IMR-90 (cell line): ENCODE data around the gene NQO2. TPM values are rescaled to one million over a fixed set of nuclear protein-coding genes. Genes with fewer than 3 reads are reported as not detected.

Experiments
- ATAC-seq: fragments of 200-7000 bp; cut with Tn5 transposase; 2 replicates; pipeline ENCODE4 v1.9.1; 2020; ENCODE audit warnings: low read depth, mild to moderate bottlenecking, moderate library complexity
- BruUV-seq: library from RNA; stranded (reverse); fragments of 400-500 nt; replicated peaks from 2 replicates; lab custom pipeline; 2021; lab: Mats Ljungman, UMichigan
- CTCF ChIA-PET: fragments of 300-600 bp; formaldehyde crosslinking; extraction: SDS; loops from one replicate; lab custom pipeline; 2021; ENCODE audit warnings: antibody characterized with exemption; lab: Yijun Ruan, JAX
- POLR2A ChIA-PET: fragments of 300-600 bp; sonication (Branson Sonifier 250); formaldehyde crosslinking; loops from one replicate; lab custom pipeline; 2022; ENCODE audit warnings: antibody characterized with exemption; ENCODE audit not compliant: unreplicated experiment; lab: Charles Lee
- DNase-seq: peaks from one replicate; pipeline ENCODE4 v3.0.0; 2013
- H2AFZ ChIP-seq: replicated peaks from 2 replicates; pipeline ENCODE3; 2013; ENCODE audit warnings: low read length, mild to moderate bottlenecking; ENCODE audit not compliant: poor library complexity
- H2AK5ac ChIP-seq: 2 replicates; pipeline ENCODE4 v1.6.1; 2013; ENCODE audit warnings: low read depth, low read length, inconsistent platforms
- H2AK9ac ChIP-seq: replicated peaks from 2 replicates; pipeline ENCODE3; 2013; ENCODE audit warnings: mild to moderate bottlenecking, low read depth, low read length, moderate library complexity; ENCODE audit not compliant: poor library complexity
- H2BK120ac ChIP-seq: 2 replicates; pipeline ENCODE4 v1.6.1; 2013; ENCODE audit warnings: low read depth, low read length, inconsistent platforms
- H2BK15ac ChIP-seq: 3 replicates; pipeline ENCODE4 v1.6.1; 2013; ENCODE audit warnings: low read depth, low read length, inconsistent platforms
- H2BK20ac ChIP-seq: 2 replicates; pipeline ENCODE4 v1.6.1; 2013; ENCODE audit warnings: low read depth, mild to moderate bottlenecking, inconsistent platforms, low read length, moderate library complexity
- H2BK5ac ChIP-seq: 2 replicates; pipeline ENCODE4 v1.6.1; 2013; ENCODE audit warnings: mild to moderate bottlenecking, low read depth, low read length, inconsistent platforms; ENCODE audit not compliant: poor library complexity, severe bottlenecking
- H3K14ac ChIP-seq: replicated peaks from 2 replicates; pipeline ENCODE4 v1.6.1; 2013; ENCODE audit warnings: low read depth, low read length, inconsistent platforms
- H3K18ac ChIP-seq: 2 replicates; pipeline ENCODE4 v1.6.1; 2013; ENCODE audit warnings: low read depth, low read length, control low read depth
- H3K23ac ChIP-seq: 2 replicates; pipeline ENCODE4 v1.6.1; 2013; ENCODE audit warnings: low read depth, low read length, inconsistent platforms
- H3K27ac ChIP-seq: 2 replicates; pipeline ENCODE4 v1.5.1; 2013; ENCODE audit warnings: mild to moderate bottlenecking, control low read depth, low read length; ENCODE audit not compliant: insufficient read depth
- H3K27me3 ChIP-seq: 2 replicates; pipeline ENCODE4 v1.6.1; 2013; ENCODE audit warnings: low read length; ENCODE audit not compliant: control insufficient read depth, insufficient read depth
- H3K36me3 ChIP-seq: 2 replicates; pipeline ENCODE4 v1.6.1; 2013; ENCODE audit warnings: low read length, mixed read lengths; ENCODE audit not compliant: control insufficient read depth, insufficient read depth
- H3K4ac ChIP-seq: 2 replicates; pipeline ENCODE4 v1.6.1; 2013; ENCODE audit warnings: low read depth, low read length, inconsistent platforms
- H3K4me1 ChIP-seq: 2 replicates; pipeline ENCODE4 v1.6.1; 2013; ENCODE audit warnings: low read length, mixed read lengths; ENCODE audit not compliant: control insufficient read depth, insufficient read depth
- H3K4me2 ChIP-seq: 2 replicates; pipeline ENCODE4 v1.6.1; 2013; ENCODE audit warnings: low read depth, mild to moderate bottlenecking, control low read depth, low read length, moderate library complexity
- H3K4me3 ChIP-seq: 2 replicates; pipeline ENCODE4 v1.5.1; 2013; ENCODE audit warnings: low read depth, mild to moderate bottlenecking, control low read depth, low read length, moderate library complexity; ENCODE audit not compliant: insufficient read depth
- H3K56ac ChIP-seq: 2 replicates; pipeline ENCODE4 v1.6.1; 2013; ENCODE audit warnings: low read length, inconsistent platforms; ENCODE audit not compliant: insufficient read depth; ENCODE audit errors: extremely low read depth
- H3K79me1 ChIP-seq, 2 experiments: 2 replicates each; pipeline ENCODE4 v1.6.1; 2013; ENCODE audit warnings: low read length in 2 of 2, inconsistent platforms in 1 of 2, low read depth in 1 of 2
- H3K9ac ChIP-seq: 2 replicates; pipeline ENCODE4 v1.6.1; 2013; ENCODE audit warnings: low read depth, low read length, control low read depth
- H3K9me1 ChIP-seq: 2 replicates; pipeline ENCODE4 v1.6.1; 2013; ENCODE audit warnings: low read length, inconsistent platforms; ENCODE audit not compliant: insufficient read depth
- H3K9me3 ChIP-seq: 2 replicates; pipeline ENCODE4 v1.6.1; 2013; ENCODE audit warnings: low read length; ENCODE audit not compliant: control insufficient read depth, insufficient read depth
- H4K20me1 ChIP-seq: 2 replicates; pipeline ENCODE4 v1.6.1; 2013; ENCODE audit warnings: low read length, inconsistent platforms; ENCODE audit not compliant: insufficient read depth
- H4K5ac ChIP-seq: 2 replicates; pipeline ENCODE4 v1.6.1; 2013; ENCODE audit warnings: mild to moderate bottlenecking, low read depth, low read length, control low read depth
- H4K8ac ChIP-seq, 2 experiments: 2 replicates each; pipeline ENCODE4 v1.6.1; 2013; ENCODE audit warnings: low read depth in 2 of 2, low read length in 2 of 2, control low read depth in 1 of 2, inconsistent platforms in 1 of 2
- H4K91ac ChIP-seq: 2 replicates; pipeline ENCODE4 v1.6.1; 2013; ENCODE audit warnings: low read depth, low read length, inconsistent platforms; ENCODE audit not compliant: insufficient read depth
- RAD21 ChIP-seq: IDR thresholded peaks from 2 replicates; pipeline ENCODE4 v1.6.1; 2012; ENCODE audit warnings: low read length, improper control_type of control experiment
- RCOR1 ChIP-seq: IDR thresholded peaks from 2 replicates; pipeline ENCODE4 v1.6.1; 2012; ENCODE audit warnings: mild to moderate bottlenecking, low read length, improper control_type of control experiment; ENCODE audit not compliant: insufficient replicate concordance
- WGBS, 2 experiments: methylation state at CpG; one replicate each; pipeline versions ENCODE4 v1.1.5 to v1.1.7; 2013; ENCODE audit warnings: missing lambda C conversion rate in 2 of 2; ENCODE audit not compliant: insufficient read length in 1 of 2; ENCODE audit errors: extremely low coverage in 2 of 2; 5-methylcytosine and 5-hydroxymethylcytosine counted together
- dilution Hi-C: fragments of 300-500 bp; cut with HindIII; formaldehyde crosslinking; loops from one replicate; pipeline ENCODE4 v1.14.3; 2018; ENCODE audit warnings: low sequenced_read_pairs; ENCODE audit not compliant: unreplicated experiment
- in situ Hi-C: fragments of 300-500 bp; cut with MboI; formaldehyde crosslinking; loops from 3 replicates; pipeline ENCODE4 v1.14.3; 2019; ENCODE audit warnings: low sequenced_read_pairs, inconsistent platforms, mixed read lengths
- intact Hi-C: fragments of 100-400 bp; cut with micrococcal nuclease; formaldehyde crosslinking; loops from 2 replicates; pipeline ENCODE4 v1.10.0; 2022
- polyA plus RNA-seq, 3 experiments: library from polyadenylated mRNA; depleted of rRNA; stranded (reverse); fragments of >200 nt; gene quantifications; 2 replicates each; pipeline ENCODE4 v1.2.3, GENCODE V29; 2012; ENCODE audit warnings: low replicate concordance in 1 of 3
- total RNA-seq: library from RNA; depleted of rRNA; stranded (reverse); fragments of >200 nt; gene quantifications from 2 replicates; pipeline ENCODE4 v1.2.3, GENCODE V29; 2012

NQO2 gene
- total and polyA plus RNA-seq, 2 of the 4 experiments (the other 2 are of a cell fraction): 42.5 to 72.1 TPM

DNA sequence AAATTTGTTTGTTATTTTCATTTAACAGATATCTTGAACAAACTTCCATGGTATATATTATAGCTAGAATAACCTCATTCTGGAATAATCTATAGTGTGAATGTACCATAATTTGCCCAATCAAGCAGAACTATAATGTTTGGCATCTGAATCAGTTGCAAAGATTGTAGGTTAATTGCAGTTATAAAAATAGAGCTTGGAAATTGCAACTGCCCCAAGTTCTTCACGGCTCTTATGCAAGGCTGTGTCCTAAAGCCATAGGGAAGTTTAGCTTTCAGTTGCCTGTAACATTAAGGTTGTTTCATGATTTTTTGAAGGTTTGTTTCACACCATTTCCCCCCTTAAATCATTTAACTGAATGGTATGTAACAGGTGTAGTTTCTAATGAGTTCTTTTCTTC is 19.4 kb downstream of the NQO2 start:
- CTCF ChIA-PET: interaction anchor here (1.2 to 1.9 kb wide), 2 partner anchors 9 to 17 kb away, joined by 4 to 9 read pairs; no protein-coding TSS in a partner anchor
- in situ Hi-C loops: no loop called here

More for the DNA sequence above, 19.4 kb downstream of the NQO2 start:
- BruUV-seq: no TSS peak
- Histone ChIP-seq H2BK20ac (no peak overlapping the region), H4K8ac (no peak overlapping the region), H3K4me3 (no peak overlapping the region), H2BK5ac (no peak overlapping the region), H2AK9ac (no peak overlapping the region), H2AFZ (no peak overlapping the region), H3K27me3 (no peaks in the 10 kb centered on the region), H4K5ac (no peak overlapping the region), H4K20me1 (no peaks in the 10 kb centered on the region), H3K23ac (no peak overlapping the region), H2AK5ac (no peak overlapping the region), H3K36me3 (peaks cover 22% of the 10 kb centered on the region), H3K4me1 (peaks cover 7% of the 10 kb centered on the region), H3K9me3 (no peaks in the 10 kb centered on the region), H3K9ac (no peak overlapping the region), H3K14ac (no peak overlapping the region), H3K56ac (no peak overlapping the region), H3K18ac (no peak overlapping the region), H4K91ac (no peak overlapping the region), H3K27ac (no peak overlapping the region), H2BK120ac (no peak overlapping the region), H3K9me1 (peaks cover 13% of the 10 kb centered on the region), H3K4me2 (no peak overlapping the region), H2BK15ac (no peak overlapping the region), H3K79me1 (peaks cover 16 to 24% of the 10 kb centered on the region in 2 experiments), H3K4ac (no peak overlapping the region)
- TF ChIP-seq RCOR1: no peak
- no peak for TF ChIP-seq RAD21
- dilution Hi-C loops (no loop called here), intact Hi-C loops (no loop called here)
- DNase-seq: no peak
- no CpG with 5 or more reads among the region's 1 CpG for WGBS, 2 experiments
- ATAC-seq: no peak
- POLR2A ChIA-PET: no interaction called here
